Stimulated activated CD8-positive, alpha-beta memory T cell treated with anti-CD3 and anti-CD28 coated beads, Interleukin-2, amount 100 ng/mL, for 1 hour (primary cell): Measurements from ENCODE around the gene NOL11.
"Not testable (repeated sequence)": the region's sequence is repeated elsewhere in the genome, so short reads cannot be mapped to it uniquely, and the experiment has no call there.

Experiments
- DNase-seq, 2 donors: peaks; one replicate each; pipeline ENCODE4 v3.0.0-alpha.2; 2020; ENCODE audit warnings: low read depth in 2 of 2

NOL11 gene

GRCh38 chr17:67754001-67754400 lies 36.3 kb downstream of the NOL11 start:
- no peak for DNase-seq

GRCh38 chr17:67754686-67755085 lies 37.0 kb downstream of the NOL11 start:
- not testable (repeated sequence) for DNase-seq

- not testable (repeated sequence) for DNase-seq
Measured at GRCh38 chr17:67756766-67757165, 39.0 kb downstream of the NOL11 start.

- no peak for DNase-seq
Measured at GRCh38 chr17:67759355-67760171, 41.8 kb downstream of the NOL11 start.

GRCh38 chr17:67765623-67766022 lies 47.9 kb downstream of the NOL11 start:
- no peak for DNase-seq

GRCh38 chr17:67769231-67769630 lies 51.5 kb downstream of the NOL11 start:
- DNase-seq: no peak

- no peak for DNase-seq
Measured at GRCh38 chr17:67770539-67770938, 52.8 kb downstream of the NOL11 start.

GRCh38 chr17:67772679-67773078 lies 54.9 kb downstream of the NOL11 start:
- DNase-seq: no peak

- DNase-seq: no peak
Measured at GRCh38 chr17:67773246-67773645, 55.5 kb downstream of the NOL11 start.

- no peak for DNase-seq
Measured at GRCh38 chr17:67779098-67779672, 61.4 kb downstream of the NOL11 start.

- DNase-seq: no peak
Measured at GRCh38 chr17:67784364-67785121, 66.8 kb downstream of the NOL11 start.

- DNase-seq: no peak
Measured at GRCh38 chr17:67785122-67785477, 67.4 kb downstream of the NOL11 start.

GRCh38 chr17:67785504-67785903 lies 67.8 kb downstream of the NOL11 start:
- no peak for DNase-seq
